GM12878 (cell line): ENCODE measurements around the gene WDR75. TPM values are rescaled to one million over a fixed set of nuclear protein-coding genes. Genes with fewer than 3 reads are reported as not detected.

Experiments
- ATAC-seq: fragments of 200-7000 bp; cut with Tn5 transposase; 3 replicates; pipeline ENCODE4 v1.9.1; 2020; ENCODE audit warnings: mild to moderate bottlenecking, moderate library complexity
- BruUV-seq: library from RNA; stranded (reverse); fragments of 400-500 nt; replicated peaks from 2 replicates; lab custom pipeline; 2021; lab: Mats Ljungman, UMichigan
- CTCF ChIA-PET: fragments of 300-600 bp; sonication (Branson Sonifier 250); formaldehyde crosslinking; extraction: SDS; loops from one replicate; lab custom pipeline; 2021; ENCODE audit warnings: inconsistent platforms; lab: Yijun Ruan, JAX
- POLR2A ChIA-PET: fragments of 350-600 bp; formaldehyde crosslinking; extraction: SDS; loops from one replicate; lab custom pipeline; 2021; ENCODE audit warnings: inconsistent platforms; lab: Charles Lee
- RAD21 ChIA-PET: fragments of 300-600 bp; sonication (Branson Sonifier 250); formaldehyde crosslinking; loops from one replicate; lab custom pipeline; 2023; ENCODE audit warnings: antibody characterized with exemption; ENCODE audit not compliant: unreplicated experiment; lab: Charles Lee
- SMC1A ChIA-PET: fragments of 300-600 bp; sonication (Branson Sonifier 250); formaldehyde crosslinking; loops from one replicate; lab custom pipeline; 2023; ENCODE audit not compliant: unreplicated experiment, uncharacterized antibody; lab: Charles Lee
- DNase-seq: peaks from one replicate; pipeline ENCODE4 v3.0.0-alpha.2; 2011; ENCODE audit warnings: low read depth, low spot score
- FAIRE-seq: peaks from 3 replicates; lab custom pipeline; 2011; peaks lifted over from hg19 to GRCh38; lab: Jason Lieb, UNC
- H2AFZ ChIP-seq: 2 replicates; pipeline ENCODE4 v1.6.0; 2011; ENCODE audit warnings: low read depth, low read length, control low read depth; ENCODE audit not compliant: control insufficient read depth
- H3K27ac ChIP-seq: 2 replicates; pipeline ENCODE4 v1.5.1; 2011; ENCODE audit warnings: control low read depth; ENCODE audit not compliant: control insufficient read depth, insufficient read depth
- H3K27me3 ChIP-seq, 2 experiments: replicated peaks in 1 of 2; 2 replicates each; pipeline versions ENCODE4 v1.6.0 to v1.6.1; 2011; ENCODE audit warnings: low read length in 1 of 2; ENCODE audit not compliant: control insufficient read depth in 2 of 2, insufficient read depth in 2 of 2
- H3K36me3 ChIP-seq, 2 experiments: 2 replicates each; pipeline ENCODE4 v1.5.1; 2011; ENCODE audit warnings: low read length in 1 of 2; ENCODE audit not compliant: control insufficient read depth in 2 of 2, insufficient read depth in 2 of 2
- H3K4me1 ChIP-seq: 2 replicates; pipeline ENCODE4 v1.6.1; 2011; ENCODE audit warnings: mild to moderate bottlenecking, low read length, moderate library complexity, mixed read lengths; ENCODE audit not compliant: control insufficient read depth, insufficient read depth
- H3K4me2 ChIP-seq: 2 replicates; pipeline ENCODE4 v1.6.0; 2011; ENCODE audit warnings: control low read depth; ENCODE audit not compliant: control insufficient read depth, insufficient read depth
- H3K4me3 ChIP-seq: fragments of 200-600 bp; sonication (generic); 2 replicates; pipeline ENCODE4 v1.5.1; 2016
- H3K79me2 ChIP-seq: 2 replicates; pipeline ENCODE4 v1.6.0; 2011; ENCODE audit warnings: low read length; ENCODE audit not compliant: control insufficient read depth, insufficient read depth
- H3K9ac ChIP-seq: 2 replicates; pipeline ENCODE4 v1.8.0; 2011; ENCODE audit warnings: low read length, control low read depth, mixed read lengths; ENCODE audit not compliant: control insufficient read depth, insufficient read depth
- H3K9me3 ChIP-seq: replicated peaks from 3 replicates; pipeline ENCODE4 v1.5.1; 2011; ENCODE audit warnings: mild to moderate bottlenecking, low read length; ENCODE audit not compliant: control insufficient read depth, insufficient read depth
- H4K20me1 ChIP-seq: 2 replicates; pipeline ENCODE4 v1.6.0; 2011; ENCODE audit not compliant: control insufficient read depth, insufficient read depth
- BACH1 ChIP-seq: fragments of 450-650 bp; IDR thresholded peaks from 2 replicates; pipeline ENCODE4 v1.6.1; 2017; ENCODE audit warnings: mild to moderate bottlenecking, borderline replicate concordance
- BRCA1 ChIP-seq: IDR thresholded peaks from 2 replicates; pipeline ENCODE4 v1.6.1; 2011; ENCODE audit warnings: low read depth, low read length, improper control_type of control experiment
- CBFB ChIP-seq: IDR thresholded peaks from 2 replicates; pipeline ENCODE4 v1.6.1; 2016; ENCODE audit warnings: antibody characterized with exemption, low read depth
- CHD1 ChIP-seq: IDR thresholded peaks from 2 replicates; pipeline ENCODE4 v1.6.1; 2012; ENCODE audit warnings: low read depth, low read length, improper control_type of control experiment
- HCFC1 ChIP-seq: fragments of 150-350 bp; IDR thresholded peaks from 2 replicates; pipeline ENCODE4 v1.6.1; 2014; ENCODE audit warnings: low read length
- IKZF2 ChIP-seq, 2 experiments: fragments of 450-650 bp; IDR thresholded peaks; 2 replicates each; pipeline ENCODE4 v1.6.1; 2017; ENCODE audit warnings: mild to moderate bottlenecking in 2 of 2, moderate library complexity in 2 of 2
- MYB ChIP-seq: fragments of 150-350 bp; IDR thresholded peaks from 2 replicates; pipeline ENCODE4 v1.6.1; 2014; ENCODE audit warnings: mild to moderate bottlenecking, low read depth, low read length, borderline replicate concordance
- NBN ChIP-seq: fragments of 450-650 bp; IDR thresholded peaks from 2 replicates; pipeline ENCODE4 v1.6.1; 2016
- NFYB ChIP-seq: IDR thresholded peaks from 2 replicates; pipeline ENCODE4 v1.6.1; 2011; ENCODE audit warnings: low read depth, mild to moderate bottlenecking, low read length, improper control_type of control experiment, moderate library complexity; ENCODE audit not compliant: insufficient read depth
- POLR2A ChIP-seq: IDR thresholded peaks from 2 replicates; pipeline ENCODE4 v1.6.1; 2011; ENCODE audit warnings: low read depth, mild to moderate bottlenecking, low read length
- SMARCA5 ChIP-seq: fragments of 450-650 bp; IDR thresholded peaks from 2 replicates; pipeline ENCODE4 v1.6.1; 2017; ENCODE audit warnings: mild to moderate bottlenecking
- SMC3 ChIP-seq: IDR thresholded peaks from 2 replicates; pipeline ENCODE4 v1.6.1; 2011; ENCODE audit warnings: low read length, improper control_type of control experiment, borderline replicate concordance
- SP1 ChIP-seq: IDR thresholded peaks from one replicate; pipeline ENCODE4 v1.6.1; 2011; ENCODE audit warnings: low read depth, low read length
- STAT3 ChIP-seq: IDR thresholded peaks from 2 replicates; pipeline ENCODE4 v1.6.1; 2011; ENCODE audit warnings: low read depth, low read length, improper control_type of control experiment
- TBL1XR1 ChIP-seq: IDR thresholded peaks from 2 replicates; pipeline ENCODE4 v1.6.1; 2012; ENCODE audit warnings: low read depth, low read length, improper control_type of control experiment
- TCF12 ChIP-seq: IDR thresholded peaks from 2 replicates; pipeline ENCODE4 v1.6.1; 2011; ENCODE audit warnings: low read depth, mild to moderate bottlenecking, low read length
- YY1 ChIP-seq: IDR thresholded peaks from 2 replicates; pipeline ENCODE4 v1.6.1; 2011; ENCODE audit warnings: low read depth, mild to moderate bottlenecking, low read length
- ZBTB40 ChIP-seq: fragments of 450-650 bp; IDR thresholded peaks from 2 replicates; pipeline ENCODE4 v1.6.1; 2016; ENCODE audit warnings: mild to moderate bottlenecking, moderate library complexity, borderline replicate concordance
- ZZZ3 ChIP-seq: IDR thresholded peaks from 2 replicates; pipeline ENCODE4 v1.6.1; 2011; ENCODE audit warnings: low read depth; ENCODE audit not compliant: control insufficient read depth, insufficient read length
- WGBS: methylation state at CpG from one replicate; pipeline ENCODE4 v1.1.6; 2016; ENCODE audit warnings: low lambda C conversion rate; ENCODE audit not compliant: insufficient replicate concordance, insufficient coverage; ENCODE audit errors: missing lambda C conversion rate; 5-methylcytosine and 5-hydroxymethylcytosine counted together
- in situ Hi-C: fragments of 300-500 bp; cut with MboI; formaldehyde crosslinking; loops from 9 replicates; pipeline ENCODE4 v1.14.3; 2018; ENCODE audit warnings: mixed read lengths
- intact Hi-C: fragments of 100-400 bp; cut with micrococcal nuclease; formaldehyde crosslinking; loops from one replicate; pipeline ENCODE4 v1.14.2; 2022; ENCODE audit not compliant: unreplicated experiment
- polyA plus RNA-seq, 11 experiments: library from polyadenylated mRNA; depleted of rRNA in 4 of 11; unstranded in 6 of 11; stranded (reverse) in 5 of 11; fragments of >200 nt; fragmentation: Nextera tagmentation in 4 of 11; fragmentation: Illumina TruSeq in 1 of 11; extraction: Ambion mirVana in 4 of 11; extraction: Trizol in 1 of 11; gene quantifications; 1 replicate in 1 of 11; 2 replicates in 10 of 11; pipeline versions ENCODE4 v1.2.1 to v1.2.3, GENCODE V29; 2011 to 2016; ENCODE audit warnings: inconsistent platforms in 2 of 11, missing spikeins in 2 of 11, low read depth in 1 of 11
- total RNA-seq, 4 experiments: library from RNA; depleted of rRNA in 3 of 4; stranded (reverse); fragments of >200 nt in 3 of 4; fragmentation: Illumina TruSeq in 1 of 4; extraction: Trizol in 1 of 4; gene quantifications; 2 replicates each; pipeline versions ENCODE4 v1.2.1 to v1.2.3, GENCODE V29; 2013 to 2021
- TF ChIP-seq, protein P1 (sequence below): IDR thresholded peaks from 2 replicates; pipeline ENCODE4 v1.6.1; 2012; ENCODE audit warnings: low read depth, low read length, improper control_type of control experiment

The WDR75 gene
- total and polyA plus RNA-seq, 10 of the 15 experiments (the other 5 are each of a cell fraction or from before 2014, with no cell fraction given), result 53.1 to 98.5 (median 71.5) TPM

DNA sequence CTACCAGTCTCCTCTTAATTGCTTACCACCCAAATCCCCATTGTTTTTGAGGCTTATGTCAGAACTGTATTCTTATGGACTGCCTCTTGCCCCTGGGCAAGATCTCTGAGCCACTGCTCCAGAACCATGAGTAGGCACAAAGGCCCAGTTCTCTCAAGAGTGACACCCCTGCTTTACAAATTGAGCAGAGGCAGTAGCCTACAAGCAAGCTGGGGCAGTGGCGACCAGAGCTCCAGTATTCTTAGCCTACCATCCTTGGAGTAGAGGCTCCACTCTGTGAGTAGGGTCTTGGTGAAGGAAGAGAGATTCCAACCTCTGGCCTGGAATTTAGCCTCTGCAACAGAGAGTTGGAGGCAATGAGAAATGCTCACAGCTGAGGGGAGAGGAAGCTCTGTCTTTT is 36.5 kb downstream of the WDR75 start:
- ATAC-seq, result no peak; the same call in 2 of the 3 replicates
- no peaks in the 10 kb centered on the region for H3K27me3 ChIP-seq
- CTCF ChIA-PET, result no interaction called here
- SMC1A ChIA-PET, result interaction anchor here (1.5 kb wide), 1 partner anchor 10 kb away, joined by 4 read pairs; no protein-coding TSS in a partner anchor
- POLR2A ChIA-PET, result no interaction called here
- H3K36me3 ChIP-seq, result peaks cover 2 to 5% of the 10 kb centered on the region in 2 experiments; a peak in 3 of 4 replicates
- FAIRE-seq, result no peak
- H3K4me3 ChIP-seq, result no peak overlapping the region
- BruUV-seq, result no TSS peak
- H3K9me3 ChIP-seq, result no peaks in the 10 kb centered on the region
- H3K79me2 ChIP-seq, result no peaks in the 10 kb centered on the region
- intact Hi-C loops, result no loop called here
- RAD21 ChIA-PET, result no interaction called here
- no peak overlapping the region for H3K4me2 ChIP-seq
- H3K9ac ChIP-seq, result no peak overlapping the region
- 100% methylated on average over 1 of the region's 1 CpG for WGBS
- H2AFZ ChIP-seq, result no peak overlapping the region
- H3K4me1 ChIP-seq, result no peaks in the 10 kb centered on the region
- no peaks in the 10 kb centered on the region for H4K20me1 ChIP-seq
- TF ChIP-seq NFYB (no peak), TBL1XR1 (no peak), NBN (no peak), HCFC1 (no peak), CBFB (no peak), SP1 (no peak), ZZZ3 (no peak), IKZF2 (IDR thresholded peaks at IDR 0.05) (no peak), SMARCA5 (no peak), BRCA1 (no peak), MYB (no peak), ZBTB40 (no peak), TCF12 (no peak), POLR2A (no peak), STAT3 (no peak), YY1 (no peak), SMC3 (no peak), BACH1 (no peak), CHD1 (no peak)
- TF ChIP-seq, protein P1, sequence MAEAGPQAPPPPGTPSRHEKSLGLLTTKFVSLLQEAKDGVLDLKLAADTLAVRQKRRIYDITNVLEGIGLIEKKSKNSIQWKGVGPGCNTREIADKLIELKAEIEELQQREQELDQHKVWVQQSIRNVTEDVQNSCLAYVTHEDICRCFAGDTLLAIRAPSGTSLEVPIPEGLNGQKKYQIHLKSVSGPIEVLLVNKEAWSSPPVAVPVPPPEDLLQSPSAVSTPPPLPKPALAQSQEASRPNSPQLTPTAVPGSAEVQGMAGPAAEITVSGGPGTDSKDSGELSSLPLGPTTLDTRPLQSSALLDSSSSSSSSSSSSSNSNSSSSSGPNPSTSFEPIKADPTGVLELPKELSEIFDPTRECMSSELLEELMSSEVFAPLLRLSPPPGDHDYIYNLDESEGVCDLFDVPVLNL, result no peak
- TF ChIP-seq, all 136 proteins: peak for 0
- H3K27ac ChIP-seq, result no peak overlapping the region
- no peak for DNase-seq
- in situ Hi-C loops, result no loop called here
